Neural progenitor cell (in vitro differentiated cells): ENCODE results near the gene NEO1. TPM values are rescaled to one million over a fixed set of nuclear protein-coding genes. Genes with fewer than 3 reads are reported as not detected.

Experiments
- DNase-seq: peaks from one replicate; pipeline ENCODE4 v3.0.0-alpha.2; 2016; ENCODE audit warnings: low spot score
- H2AFZ ChIP-seq: fragments of 200-600 bp; sonication (generic); replicated peaks from 2 replicates; pipeline ENCODE4 v1.6.1; 2016; ENCODE audit warnings: antibody characterized with exemption
- H3F3A ChIP-seq: fragments of 200-600 bp; sonication (generic); 2 replicates; pipeline ENCODE4 v1.6.1; 2016; ENCODE audit warnings: antibody characterized with exemption, low read depth
- H3K27ac ChIP-seq: fragments of 200-600 bp; sonication (generic); 2 replicates; pipeline ENCODE4 v1.5.1; 2016; ENCODE audit warnings: mild to moderate bottlenecking
- H3K27me3 ChIP-seq: fragments of 200-600 bp; sonication (generic); 2 replicates; pipeline ENCODE4 v1.6.1; 2016; ENCODE audit warnings: mild to moderate bottlenecking, moderate library complexity
- H3K36me3 ChIP-seq: fragments of 200-600 bp; sonication (generic); 2 replicates; pipeline ENCODE4 v1.5.1; 2016
- H3K4me1 ChIP-seq: fragments of 200-600 bp; sonication (generic); 2 replicates; pipeline ENCODE4 v1.6.1; 2016; ENCODE audit warnings: mixed run types
- H3K4me2 ChIP-seq: fragments of 200-600 bp; sonication (generic); 2 replicates; pipeline ENCODE4 v1.6.1; 2016
- H3K4me3 ChIP-seq: fragments of 200-600 bp; sonication (generic); 2 replicates; pipeline ENCODE4 v1.5.1; 2016
- H3K79me2 ChIP-seq: fragments of 200-600 bp; sonication (generic); 2 replicates; pipeline ENCODE4 v1.6.1; 2016; ENCODE audit warnings: low read depth
- H3K9ac ChIP-seq: fragments of 200-600 bp; sonication (generic); 2 replicates; pipeline ENCODE4 v1.6.1; 2016
- H3K9me3 ChIP-seq: fragments of 200-600 bp; sonication (generic); 2 replicates; pipeline ENCODE4 v1.5.1; 2016; ENCODE audit warnings: low read depth
- H4K20me1 ChIP-seq: fragments of 200-600 bp; sonication (generic); 2 replicates; pipeline ENCODE4 v1.6.1; 2016; ENCODE audit warnings: low read depth
- H3K27ac Mint-ChIP-seq: 3 replicates; pipeline ENCODE4 v1.8.0; 2021; ENCODE audit warnings: mixed read lengths
- H3K27me3 Mint-ChIP-seq: 2 replicates; pipeline ENCODE4 v1.8.0; 2022; ENCODE audit warnings: low read depth, mild to moderate bottlenecking, inconsistent platforms, moderate library complexity, mixed read lengths; ENCODE audit not compliant: insufficient read depth
- H3K36me3 Mint-ChIP-seq: 3 replicates; pipeline ENCODE4 v1.8.0; 2021; ENCODE audit warnings: mixed read lengths
- H3K4me1 Mint-ChIP-seq: 3 replicates; pipeline ENCODE4 v1.8.0; 2021; ENCODE audit warnings: mixed read lengths
- H3K4me3 Mint-ChIP-seq: 3 replicates; pipeline ENCODE4 v1.8.0; 2021; ENCODE audit warnings: mild to moderate bottlenecking, moderate library complexity, mixed read lengths
- H3K9me3 Mint-ChIP-seq: 3 replicates; pipeline ENCODE4 v1.8.0; 2020; ENCODE audit warnings: mixed read lengths
- CTCF ChIP-seq: fragments of 200-600 bp; sonication (generic); IDR thresholded peaks from 2 replicates; pipeline ENCODE4 v1.5.1; 2017; ENCODE audit warnings: antibody characterized with exemption, mild to moderate bottlenecking
- EZH2 ChIP-seq: fragments of 200-600 bp; sonication (generic); IDR thresholded peaks from 2 replicates; pipeline ENCODE4 v1.6.1; 2017; ENCODE audit warnings: antibody characterized with exemption, mild to moderate bottlenecking, moderate library complexity
- EZH2phosphoT487 ChIP-seq: fragments of 200-600 bp; sonication (generic); IDR thresholded peaks from 2 replicates; pipeline ENCODE4 v1.6.1; 2017; ENCODE audit warnings: antibody characterized with exemption
- total RNA-seq: library from RNA; depleted of rRNA; stranded (reverse); fragments of >200 nt; gene quantifications from 2 replicates; pipeline ENCODE4 v1.2.3, GENCODE V29; 2015; ENCODE audit warnings: low replicate concordance

Gene NEO1
- total RNA-seq, 1 donor from 2014 or later: 77.9 TPM

- no peaks in the 10 kb centered on the region for H3K36me3 ChIP-seq
- H3K9ac ChIP-seq: no peak overlapping the region
- H3K27ac Mint-ChIP-seq: no peak overlapping the region
- H3K4me3 ChIP-seq: no peak overlapping the region
- H3K36me3 Mint-ChIP-seq: peaks cover 9% of the 10 kb centered on the region
- H3K4me1 Mint-ChIP-seq: no peaks in the 10 kb centered on the region
- no peaks in the 10 kb centered on the region for H3K9me3 ChIP-seq
- no peaks in the 10 kb centered on the region for H3K27me3 Mint-ChIP-seq
- no peaks in the 10 kb centered on the region for H3K9me3 Mint-ChIP-seq
- H3K79me2 ChIP-seq: no peaks in the 10 kb centered on the region
- H3K4me3 Mint-ChIP-seq: no peak overlapping the region
- DNase-seq: peak; percentile 67
- TF ChIP-seq CTCF (peak; percentile 98), EZH2phosphoT487 (no peak)
- no peak overlapping the region for H2AFZ ChIP-seq
- H4K20me1 ChIP-seq: peaks cover 11% of the 10 kb centered on the region
- peaks cover 12% of the 10 kb centered on the region for H3F3A ChIP-seq
- no peaks in the 10 kb centered on the region for H3K4me1 ChIP-seq
- H3K27me3 ChIP-seq: no peaks in the 10 kb centered on the region
- no peak overlapping the region for H3K27ac ChIP-seq
- H3K4me2 ChIP-seq: no peak overlapping the region
Observed at GRCh38 chr15:73240866-73241499, 188.7 kb downstream of the NEO1 start.

- H3K9ac ChIP-seq: no peak overlapping the region
- Mint-ChIP-seq H3K9me3 (no peaks in the 10 kb centered on the region), H3K36me3 (peaks cover 25% of the 10 kb centered on the region), H3K4me1 (no peaks in the 10 kb centered on the region), H3K4me3 (no peak overlapping the region), H3K27ac (no peak overlapping the region), H3K27me3 (no peaks in the 10 kb centered on the region)
- H4K20me1 ChIP-seq: peaks cover 5% of the 10 kb centered on the region
- H2AFZ ChIP-seq: no peak overlapping the region
- TF ChIP-seq CTCF (peak; percentile 57), EZH2phosphoT487 (no peak)
- H3K4me3 ChIP-seq: no peak overlapping the region
- H3K4me1 ChIP-seq: no peaks in the 10 kb centered on the region
- H3F3A ChIP-seq: peaks cover 12% of the 10 kb centered on the region
- H3K4me2 ChIP-seq: no peak overlapping the region
- no peaks in the 10 kb centered on the region for H3K9me3 ChIP-seq
- H3K27ac ChIP-seq: no peak overlapping the region
- peaks cover 5% of the 10 kb centered on the region for H3K36me3 ChIP-seq
- DNase-seq: peak; percentile 58
- no peaks in the 10 kb centered on the region for H3K27me3 ChIP-seq
- H3K79me2 ChIP-seq: no peaks in the 10 kb centered on the region
Observed at GRCh38 chr15:73244333-73244732, 192.1 kb downstream of the NEO1 start.

DNA sequence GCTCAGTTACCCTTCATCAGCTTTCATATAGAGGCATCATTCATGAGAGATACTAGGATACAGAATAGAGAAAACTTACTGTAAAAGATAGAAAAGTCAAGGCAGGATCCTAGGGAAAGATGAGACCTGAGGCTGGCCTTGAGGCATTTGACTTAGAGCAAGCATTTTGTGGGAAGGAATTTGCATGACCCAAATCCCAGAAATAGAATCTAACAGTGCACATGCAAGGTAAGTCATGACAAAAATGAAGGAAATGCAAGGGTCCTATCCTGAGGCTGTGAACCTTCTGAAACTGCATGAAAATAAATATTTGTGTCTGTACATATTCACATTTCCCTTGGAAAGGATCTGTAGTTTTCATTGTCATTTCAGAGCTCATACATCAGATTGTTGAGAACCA, 194.2 kb downstream of the NEO1 start:
- Mint-ChIP-seq H3K27me3 (no peaks in the 10 kb centered on the region), H3K4me3 (no peak overlapping the region), H3K36me3 (peaks cover 28% of the 10 kb centered on the region), H3K9me3 (no peaks in the 10 kb centered on the region), H3K27ac (no peak overlapping the region), H3K4me1 (no peaks in the 10 kb centered on the region)
- Histone ChIP-seq H2AFZ (no peak overlapping the region), H3K27me3 (no peaks in the 10 kb centered on the region), H3K4me1 (no peaks in the 10 kb centered on the region), H3K4me3 (no peak overlapping the region), H3F3A (no peaks in the 10 kb centered on the region), H4K20me1 (peaks cover under 1% of the 10 kb centered on the region), H3K27ac (no peak overlapping the region), H3K9me3 (no peaks in the 10 kb centered on the region), H3K36me3 (peaks cover 7% of the 10 kb centered on the region), H3K9ac (no peak overlapping the region), H3K4me2 (no peak overlapping the region), H3K79me2 (no peaks in the 10 kb centered on the region)
- TF ChIP-seq EZH2phosphoT487 (no peak), CTCF (no peak), EZH2 (no peak)
- DNase-seq: no peak
